ENCODE data around the gene FAM162A.

FAM162A gene

GRCh38 chr3:122395582-122395981 is 11.6 kb downstream of the FAM162A start:
- no peak for FAIRE-seq
- TF ChIP-seq POU2F2 (IDR thresholded peaks at IDR 0.05; ENCODE audit: low read depth, low read length) (no peak), PAX5 (IDR thresholded peaks at IDR 0.05; ENCODE audit: insufficient read depth, low read length, severe bottlenecking) (no peak), TAF1 (IDR thresholded peaks at IDR 0.05; ENCODE audit: low read depth, low read length) (no peak), SPI1 (IDR thresholded peaks at IDR 0.05; ENCODE audit: low read depth, low read length) (no peak), POLR2A (IDR thresholded peaks at IDR 0.05; ENCODE audit: low read depth, low read length) (no peak)
- no peak for DNase-seq (ENCODE audit: insufficient read length, low spot score)

- FAIRE-seq, result no peak
- no peak for TF ChIP-seq POLR2AphosphoS5 (IDR thresholded peaks at IDR 0.05; ENCODE audit: low read depth, low read length)
- TF ChIP-seq POLR2A (IDR thresholded peaks at IDR 0.05; ENCODE audit: low read depth, low read length), result no peak
- TF ChIP-seq SPI1 (IDR thresholded peaks at IDR 0.05; ENCODE audit: low read depth, low read length), result no peak
- no peak for TF ChIP-seq TAF1 (IDR thresholded peaks at IDR 0.05; ENCODE audit: low read depth, low read length)
- TF ChIP-seq POU2F2 (IDR thresholded peaks at IDR 0.05; ENCODE audit: low read depth, low read length), result no peak
- TF ChIP-seq PAX5 (IDR thresholded peaks at IDR 0.05; ENCODE audit: insufficient read depth, low read length, severe bottlenecking), result no peak
- DNase-seq (ENCODE audit: insufficient read length, low spot score), result no peak
Measured at GRCh38 chr3:122396511-122396910, 12.5 kb downstream of the FAM162A start.

- TF ChIP-seq SPI1 (IDR thresholded peaks at IDR 0.05; ENCODE audit: low read depth, low read length), result no peak
- TF ChIP-seq PAX5 (IDR thresholded peaks at IDR 0.05; ENCODE audit: insufficient read depth, low read length, severe bottlenecking), result no peak
- TF ChIP-seq TAF1 (IDR thresholded peaks at IDR 0.05; ENCODE audit: low read depth, low read length), result no peak
- no peak for TF ChIP-seq POU2F2 (IDR thresholded peaks at IDR 0.05; ENCODE audit: low read depth, low read length)
- TF ChIP-seq POLR2AphosphoS5 (IDR thresholded peaks at IDR 0.05; ENCODE audit: low read depth, low read length), result no peak
- TF ChIP-seq POLR2A (IDR thresholded peaks at IDR 0.05; ENCODE audit: low read depth, low read length), result no peak
- DNase-seq (ENCODE audit: insufficient read length, low spot score), result no peak
- FAIRE-seq, result no peak
Measured at GRCh38 chr3:122397201-122397600, 13.2 kb downstream of the FAM162A start.

- DNase-seq (ENCODE audit: insufficient read length, low spot score), result no peak
- TF ChIP-seq POLR2AphosphoS5 (IDR thresholded peaks at IDR 0.05; ENCODE audit: low read depth, low read length) (no peak), SPI1 (IDR thresholded peaks at IDR 0.05; ENCODE audit: low read depth, low read length) (no peak), POLR2A (IDR thresholded peaks at IDR 0.05; ENCODE audit: low read depth, low read length) (no peak), PAX5 (IDR thresholded peaks at IDR 0.05; ENCODE audit: insufficient read depth, low read length, severe bottlenecking) (no peak), POU2F2 (IDR thresholded peaks at IDR 0.05; ENCODE audit: low read depth, low read length) (no peak), TAF1 (IDR thresholded peaks at IDR 0.05; ENCODE audit: low read depth, low read length) (no peak)
- FAIRE-seq, result peak; percentile 35
Measured at GRCh38 chr3:122398920-122399319, 14.9 kb downstream of the FAM162A start.

GRCh38 chr3:122403489-122403888 is 19.5 kb downstream of the FAM162A start:
- no peak for TF ChIP-seq SPI1 (IDR thresholded peaks at IDR 0.05; ENCODE audit: low read depth, low read length)
- FAIRE-seq, result no peak
- DNase-seq (ENCODE audit: insufficient read length, low spot score), result no peak

GRCh38 chr3:122405015-122405414 is 21.0 kb downstream of the FAM162A start:
- no peak for DNase-seq (ENCODE audit: insufficient read length, low spot score)
- TF ChIP-seq SPI1 (IDR thresholded peaks at IDR 0.05; ENCODE audit: low read depth, low read length) (no peak), POU2F2 (IDR thresholded peaks at IDR 0.05; ENCODE audit: low read depth, low read length) (no peak), POLR2AphosphoS5 (IDR thresholded peaks at IDR 0.05; ENCODE audit: low read depth, low read length) (no peak), PAX5 (IDR thresholded peaks at IDR 0.05; ENCODE audit: insufficient read depth, low read length, severe bottlenecking) (no peak), POLR2A (IDR thresholded peaks at IDR 0.05; ENCODE audit: low read depth, low read length) (no peak), TAF1 (IDR thresholded peaks at IDR 0.05; ENCODE audit: low read depth, low read length) (no peak)
- no peak for FAIRE-seq

- no peak for FAIRE-seq
- TF ChIP-seq POLR2AphosphoS5 (IDR thresholded peaks at IDR 0.05; ENCODE audit: low read depth, low read length), result no peak
- DNase-seq (ENCODE audit: insufficient read length, low spot score), result no peak
Measured at GRCh38 chr3:122406198-122406597, 22.2 kb downstream of the FAM162A start.

GRCh38 chr3:122407946-122408345 is 24.0 kb downstream of the FAM162A start:
- no peak for TF ChIP-seq POLR2A (IDR thresholded peaks at IDR 0.05; ENCODE audit: low read depth, low read length)
- no peak for TF ChIP-seq TAF1 (IDR thresholded peaks at IDR 0.05; ENCODE audit: low read depth, low read length)
- TF ChIP-seq SPI1 (IDR thresholded peaks at IDR 0.05; ENCODE audit: low read depth, low read length), result no peak
- no peak for TF ChIP-seq PAX5 (IDR thresholded peaks at IDR 0.05; ENCODE audit: insufficient read depth, low read length, severe bottlenecking)
- TF ChIP-seq POU2F2 (IDR thresholded peaks at IDR 0.05; ENCODE audit: low read depth, low read length), result no peak
- no peak for TF ChIP-seq POLR2AphosphoS5 (IDR thresholded peaks at IDR 0.05; ENCODE audit: low read depth, low read length)
- no peak for FAIRE-seq

GRCh38 chr3:122409446-122409845 is 25.5 kb downstream of the FAM162A start:
- TF ChIP-seq SPI1 (IDR thresholded peaks at IDR 0.05; ENCODE audit: low read depth, low read length), result no peak
- no peak for TF ChIP-seq POLR2A (IDR thresholded peaks at IDR 0.05; ENCODE audit: low read depth, low read length)
- no peak for TF ChIP-seq POU2F2 (IDR thresholded peaks at IDR 0.05; ENCODE audit: low read depth, low read length)
- TF ChIP-seq TAF1 (IDR thresholded peaks at IDR 0.05; ENCODE audit: low read depth, low read length), result no peak
- TF ChIP-seq POLR2AphosphoS5 (IDR thresholded peaks at IDR 0.05; ENCODE audit: low read depth, low read length), result no peak
- no peak for TF ChIP-seq PAX5 (IDR thresholded peaks at IDR 0.05; ENCODE audit: insufficient read depth, low read length, severe bottlenecking)
- no peak for FAIRE-seq
- DNase-seq (ENCODE audit: insufficient read length, low spot score), result no peak

More at GRCh38 chr3:122407946-122408345, 24.0 kb downstream of the FAM162A start:
- DNase-seq (ENCODE audit: insufficient read length, low spot score), result no peak

GRCh38 chr3:122410111-122410510 is 26.1 kb downstream of the FAM162A start:
- FAIRE-seq (no peak), DNase-seq (ENCODE audit: insufficient read length, low spot score) (no peak)
- TF ChIP-seq POU2F2 (IDR thresholded peaks at IDR 0.05; ENCODE audit: low read depth, low read length), result no peak
- TF ChIP-seq SPI1 (IDR thresholded peaks at IDR 0.05; ENCODE audit: low read depth, low read length), result no peak
- TF ChIP-seq POLR2A (IDR thresholded peaks at IDR 0.05; ENCODE audit: low read depth, low read length), result no peak
- TF ChIP-seq PAX5 (IDR thresholded peaks at IDR 0.05; ENCODE audit: insufficient read depth, low read length, severe bottlenecking), result no peak
- TF ChIP-seq TAF1 (IDR thresholded peaks at IDR 0.05; ENCODE audit: low read depth, low read length), result no peak
- no peak for TF ChIP-seq POLR2AphosphoS5 (IDR thresholded peaks at IDR 0.05; ENCODE audit: low read depth, low read length)

Measured in GM12891 (cell line).